NCI-H524 treated with DMSO at 0.1 percent for 48 hours (cell line): ENCODE data around the gene ZNF789.
"Not testable (repeated sequence)": the region's sequence is repeated elsewhere in the genome, so short reads cannot be mapped to it uniquely, and the experiment has no call there.

Source experiments
- DNase-seq: peaks from one replicate; lab custom pipeline; 2025; lab: John Stamatoyannopoulos, UW

Gene ZNF789

GRCh38 chr7:99472561-99473314, at the start of gene ZNF789:
TSS of gene ZNF789 (plus strand) at chr7:99472890. CDS start at chr7:99476457, 3,567 bp downstream.
- peak; percentile 59 for DNase-seq

GRCh38 chr7:99424932-99425730, 47.6 kb upstream of the ZNF789 start:
- DNase-seq, result no peak

- no peak for DNase-seq
These were observed 43.6 kb upstream of the ZNF789 start for GRCh38 chr7:99428972-99429566.

- no peak for DNase-seq
These were observed 42.9 kb upstream of the ZNF789 start for GRCh38 chr7:99429756-99430155.

- not testable (repeated sequence) for DNase-seq
These were observed 40.7 kb upstream of the ZNF789 start for GRCh38 chr7:99431756-99432540.

DNA sequence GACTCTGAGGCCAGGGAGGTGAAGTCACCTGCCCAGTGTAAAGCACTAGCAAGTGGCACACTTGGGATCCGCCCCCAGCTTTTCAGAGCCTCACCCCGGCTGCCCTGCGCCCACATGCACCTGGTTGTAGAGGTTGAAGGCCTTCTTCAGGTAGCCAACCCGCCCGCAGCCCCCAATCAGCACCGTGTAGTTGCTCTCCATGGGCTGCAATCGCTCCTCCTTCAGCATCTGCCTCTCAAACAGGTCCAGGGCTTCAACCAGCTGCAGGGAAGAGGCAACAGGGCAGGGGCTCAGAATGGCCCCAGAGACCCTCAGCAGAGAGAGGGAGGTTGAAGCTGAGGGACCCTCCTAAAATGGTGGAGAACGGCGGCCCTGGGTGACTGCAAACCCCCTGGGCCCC, 39.5 kb upstream of the ZNF789 start:
- DNase-seq, result no peak

DNA sequence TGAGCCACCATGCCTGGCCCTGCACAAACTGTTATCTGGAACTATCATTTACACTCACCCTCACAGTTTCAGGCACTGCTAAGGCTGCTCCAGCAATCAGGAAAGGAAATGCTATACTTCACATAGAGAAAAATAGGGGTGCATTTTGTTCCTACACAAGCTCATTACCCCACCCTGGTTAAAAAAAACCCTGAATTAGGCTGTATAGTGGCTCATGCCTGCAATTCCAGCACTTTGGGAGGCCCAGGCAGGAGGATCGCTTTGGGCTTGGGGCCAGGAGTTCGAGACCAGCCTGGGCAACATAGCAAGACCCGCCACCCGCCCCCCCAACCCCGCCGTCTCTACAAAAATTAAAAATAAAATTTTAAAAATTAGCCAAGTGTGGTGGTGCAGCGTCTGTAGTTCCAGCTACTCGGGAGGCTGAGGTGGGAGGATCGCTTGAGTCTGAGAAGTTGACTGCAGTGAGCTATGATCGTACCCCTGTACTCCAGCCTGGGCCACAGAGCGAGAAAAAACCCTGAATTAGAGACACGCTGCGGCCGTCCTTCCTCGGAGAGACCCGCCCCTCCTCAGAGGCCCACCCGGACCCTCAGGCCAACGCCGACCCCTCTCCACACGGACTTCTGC, 34.6 kb upstream of the ZNF789 start:
- no peak for DNase-seq

GRCh38 chr7:99438573-99439480, 33.9 kb upstream of the ZNF789 start, which contains the start of the genes CPSF4 and PTCD1:
TSS of gene CPSF4 (plus strand) at chr7:99438943. CDS start at chr7:99439083, 140 bp downstream.
TSS of gene PTCD1 (minus strand) at chr7:99438798. CDS start at chr7:99435242, 3,556 bp downstream.
- DNase-seq, result peak; percentile 41

- DNase-seq, result no peak
These were observed 32.5 kb upstream of the ZNF789 start for GRCh38 chr7:99440195-99440594.

DNA sequence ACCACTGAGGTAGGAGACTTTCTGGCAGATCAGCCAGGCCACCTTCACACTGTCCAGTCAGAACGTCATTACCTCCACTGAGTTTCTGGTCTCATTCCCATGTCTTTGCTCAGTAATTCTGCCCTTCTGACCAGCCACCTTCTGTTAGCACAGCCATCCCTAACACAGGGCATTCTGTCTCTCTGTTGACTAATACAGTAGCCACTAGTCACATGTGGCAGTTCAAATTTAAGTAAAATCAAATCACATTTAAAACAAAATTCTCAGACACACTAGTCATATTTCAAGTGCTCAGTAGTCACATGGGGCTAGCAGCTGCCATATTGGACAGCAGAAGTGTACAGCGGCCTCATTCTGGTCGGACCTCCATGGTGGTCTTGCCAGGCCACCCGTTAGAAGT, 26.6 kb upstream of the ZNF789 start:
- DNase-seq, result no peak

GRCh38 chr7:99447943-99448342, 24.7 kb upstream of the ZNF789 start:
- DNase-seq, result no peak

- DNase-seq, result no peak
These were observed 23.8 kb upstream of the ZNF789 start for GRCh38 chr7:99448855-99449254.

GRCh38 chr7:99449326-99449725, 23.4 kb upstream of the ZNF789 start:
- DNase-seq, result no peak

DNA sequence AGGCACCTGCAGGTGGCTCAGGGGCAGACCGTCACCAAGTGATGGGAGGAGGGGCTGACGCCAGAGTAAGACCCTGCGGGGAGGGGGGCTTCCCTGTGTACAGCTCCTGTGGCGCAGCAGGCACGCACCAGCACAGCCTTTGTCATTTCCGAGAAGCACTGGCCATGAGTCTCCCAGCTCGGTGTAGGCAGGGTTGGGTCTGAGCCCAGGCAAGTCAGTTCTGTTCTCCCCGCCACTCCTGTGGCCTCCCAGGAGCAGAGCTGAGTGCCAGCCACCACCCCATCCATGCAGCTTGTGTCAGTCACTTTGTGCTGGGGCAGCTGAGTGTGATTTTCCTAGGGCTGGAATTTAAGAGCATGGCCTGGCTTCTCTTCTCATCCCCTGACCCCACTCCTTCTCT, 20.8 kb upstream of the ZNF789 start:
- DNase-seq, result no peak

DNA sequence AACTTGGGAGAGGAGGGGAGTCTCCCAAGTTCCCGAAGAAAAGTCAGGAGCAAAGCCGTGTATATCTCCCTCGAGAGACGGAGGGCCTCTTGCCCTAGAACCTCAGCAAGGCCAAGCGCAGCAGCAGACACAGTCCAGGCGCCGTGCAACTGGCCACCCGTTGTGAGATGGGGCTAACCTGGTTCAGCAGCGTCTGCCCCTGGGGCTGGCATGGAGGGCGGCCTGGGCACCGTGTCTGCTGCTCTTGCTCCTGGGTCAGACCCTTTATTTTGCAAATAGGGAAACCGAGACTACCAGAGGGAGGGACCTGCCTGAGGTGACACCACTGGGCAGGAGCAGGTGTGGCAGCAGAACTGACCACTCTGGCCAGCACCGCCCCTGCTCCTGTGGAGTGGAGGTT, 20.1 kb upstream of the ZNF789 start:
- DNase-seq, result no peak

DNA sequence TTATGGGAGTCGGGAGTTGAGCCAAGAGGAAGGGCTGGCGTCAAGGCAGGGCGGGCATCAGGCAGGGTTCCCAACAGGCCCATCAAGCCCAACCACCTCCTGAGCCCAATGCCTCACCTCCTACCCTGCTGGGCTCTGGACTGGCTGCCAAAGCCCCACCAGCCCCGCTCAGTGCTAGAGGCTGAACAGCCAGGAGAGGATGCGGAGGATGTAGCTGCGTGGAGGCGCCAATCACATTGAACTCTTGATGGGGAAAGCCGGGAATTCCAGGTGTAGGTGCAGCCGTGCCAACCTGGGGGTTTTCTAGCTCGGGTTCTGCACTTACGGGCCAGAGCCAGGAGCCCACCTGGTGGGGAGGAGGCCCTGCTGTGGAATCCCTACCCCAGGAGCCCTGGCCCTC, 19.6 kb upstream of the ZNF789 start:
- DNase-seq, result no peak

- no peak for DNase-seq
These were observed 16.8 kb upstream of the ZNF789 start for GRCh38 chr7:99455874-99456273.

- DNase-seq, result no peak
These were observed 16.4 kb upstream of the ZNF789 start for GRCh38 chr7:99456288-99456687.

DNA sequence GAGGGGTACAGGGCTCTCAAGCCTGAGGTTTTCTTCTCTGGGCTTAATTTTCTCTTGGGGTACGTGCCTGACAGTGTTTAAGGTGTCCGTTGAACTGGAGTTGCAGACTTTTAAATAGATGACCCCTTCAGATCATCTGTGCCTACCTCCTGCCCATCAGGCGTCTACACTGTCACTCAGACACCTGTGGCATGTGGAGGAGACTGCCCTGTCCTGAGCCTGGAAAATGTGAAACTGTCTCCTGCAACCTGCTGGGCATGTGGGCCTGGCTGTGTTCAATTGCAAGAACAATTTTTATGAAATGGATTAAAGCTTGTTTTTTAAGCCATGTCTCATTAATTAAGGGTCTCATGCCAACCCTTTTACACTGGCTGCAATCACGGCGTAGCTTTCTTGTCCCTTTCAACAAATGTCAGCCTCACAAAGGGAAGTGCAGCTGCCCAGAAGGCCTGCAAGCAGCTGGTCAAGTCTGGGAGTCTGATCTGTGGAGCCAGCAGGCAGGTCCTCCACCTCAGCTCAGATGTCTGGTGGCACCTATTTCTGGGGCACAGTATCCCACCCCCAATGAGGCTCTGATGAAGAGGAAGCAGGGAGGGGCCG, 15.5 kb upstream of the ZNF789 start:
- no peak for DNase-seq
